ENCODE results near the gene OIP5.

GRCh38 chr15:41285285-41285684, 47.1 kb downstream of the OIP5 start:
- no peak for TF ChIP-seq POLR2AphosphoS5 (IDR thresholded peaks at IDR 0.05; ENCODE audit: insufficient read depth, low read depth, low read length)
- TF ChIP-seq CTCF (IDR thresholded peaks at IDR 0.05; ENCODE audit: extremely low read depth in 1 of 2, insufficient read depth in 1 of 2, low read depth in 1 of 2, low read length in 2 of 2) = no peak
- TF ChIP-seq POLR2A (IDR thresholded peaks at IDR 0.05; ENCODE audit: low read depth, low read length) = no peak
- no peak for TF ChIP-seq EZH2 (IDR thresholded peaks at IDR 0.05; ENCODE audit: borderline replicate concordance, low read depth, low read length, severe bottlenecking)

Data from endothelial cell of umbilical vein (primary cell).